ENCODE data around the gene GRIFIN.

GRCh38 chr7:2521341-2521745 lies 45.1 kb upstream of the GRIFIN start:
- TF ChIP-seq, protein P1, sequence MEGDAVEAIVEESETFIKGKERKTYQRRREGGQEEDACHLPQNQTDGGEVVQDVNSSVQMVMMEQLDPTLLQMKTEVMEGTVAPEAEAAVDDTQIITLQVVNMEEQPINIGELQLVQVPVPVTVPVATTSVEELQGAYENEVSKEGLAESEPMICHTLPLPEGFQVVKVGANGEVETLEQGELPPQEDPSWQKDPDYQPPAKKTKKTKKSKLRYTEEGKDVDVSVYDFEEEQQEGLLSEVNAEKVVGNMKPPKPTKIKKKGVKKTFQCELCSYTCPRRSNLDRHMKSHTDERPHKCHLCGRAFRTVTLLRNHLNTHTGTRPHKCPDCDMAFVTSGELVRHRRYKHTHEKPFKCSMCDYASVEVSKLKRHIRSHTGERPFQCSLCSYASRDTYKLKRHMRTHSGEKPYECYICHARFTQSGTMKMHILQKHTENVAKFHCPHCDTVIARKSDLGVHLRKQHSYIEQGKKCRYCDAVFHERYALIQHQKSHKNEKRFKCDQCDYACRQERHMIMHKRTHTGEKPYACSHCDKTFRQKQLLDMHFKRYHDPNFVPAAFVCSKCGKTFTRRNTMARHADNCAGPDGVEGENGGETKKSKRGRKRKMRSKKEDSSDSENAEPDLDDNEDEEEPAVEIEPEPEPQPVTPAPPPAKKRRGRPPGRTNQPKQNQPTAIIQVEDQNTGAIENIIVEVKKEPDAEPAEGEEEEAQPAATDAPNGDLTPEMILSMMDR (conservative IDR thresholded peaks at IDR 0.05): no peak
- no peak for TF ChIP-seq ZFX (IDR thresholded peaks at IDR 0.05)
